ENCODE data around the gene HMG20A.
"Not testable (repeated sequence)": the region's sequence is repeated elsewhere in the genome, so short reads cannot be mapped to it uniquely, and the experiment has no call there.

Gene HMG20A

DNA sequence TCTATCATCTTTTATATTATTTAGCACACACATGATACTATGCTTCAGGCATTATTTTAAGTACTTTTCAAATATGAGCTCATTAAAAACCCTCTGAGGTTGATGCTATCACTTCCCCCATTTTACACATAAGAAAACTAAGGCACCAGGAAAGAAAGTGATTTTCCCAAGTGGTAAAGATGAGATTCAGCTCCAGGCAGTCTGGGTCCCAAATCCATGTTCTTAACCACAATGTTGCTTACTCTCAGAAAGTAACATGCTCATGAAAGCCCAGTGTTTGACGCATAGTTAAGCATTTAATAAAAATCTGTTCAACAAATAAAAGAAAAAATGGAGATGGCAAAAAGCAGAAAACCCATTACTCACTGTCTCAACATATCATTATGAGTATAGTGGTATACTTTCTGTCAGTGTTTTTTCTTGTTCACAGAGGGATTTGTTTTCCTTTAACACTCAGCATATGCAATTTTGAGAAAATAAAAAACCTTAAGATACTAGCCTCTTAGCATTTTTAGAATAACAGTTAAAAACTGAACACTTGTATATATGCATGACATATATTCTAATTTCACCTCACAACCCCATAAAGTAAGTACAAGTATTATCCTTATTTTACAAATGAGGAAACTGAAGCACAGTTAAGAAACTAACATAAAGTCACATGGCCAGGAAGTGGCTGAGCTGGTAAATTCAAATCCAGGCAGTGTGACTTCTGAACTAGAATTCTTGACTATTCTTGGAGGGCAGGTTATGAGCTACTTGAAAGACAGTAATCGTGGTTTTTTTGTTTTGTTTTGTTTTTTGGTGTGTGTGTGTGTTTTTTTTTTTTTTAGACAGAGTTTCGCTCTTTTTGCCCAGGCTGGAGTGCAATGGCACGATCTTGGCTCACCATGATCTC lies 11.2 kb upstream of the HMG20A start:
- no peak for DNase-seq

DNA sequence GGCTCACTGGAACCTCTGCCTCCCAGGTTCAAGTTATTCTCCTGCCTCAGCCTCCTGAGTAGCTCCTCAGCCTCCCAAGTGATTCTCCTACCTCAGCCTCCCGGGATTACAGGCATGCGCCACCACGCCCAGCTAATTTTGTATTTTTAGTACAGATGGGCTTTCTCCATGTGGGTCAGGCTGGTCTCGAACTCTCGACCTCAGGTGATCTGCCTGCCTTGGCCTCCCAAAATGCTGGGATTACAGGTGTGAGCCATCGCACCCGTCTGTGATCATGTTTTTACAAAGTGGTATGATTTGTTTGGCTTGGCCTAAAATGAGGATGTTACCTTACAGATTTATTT lies 10.6 kb upstream of the HMG20A start:
- DNase-seq = not testable (repeated sequence)

DNA sequence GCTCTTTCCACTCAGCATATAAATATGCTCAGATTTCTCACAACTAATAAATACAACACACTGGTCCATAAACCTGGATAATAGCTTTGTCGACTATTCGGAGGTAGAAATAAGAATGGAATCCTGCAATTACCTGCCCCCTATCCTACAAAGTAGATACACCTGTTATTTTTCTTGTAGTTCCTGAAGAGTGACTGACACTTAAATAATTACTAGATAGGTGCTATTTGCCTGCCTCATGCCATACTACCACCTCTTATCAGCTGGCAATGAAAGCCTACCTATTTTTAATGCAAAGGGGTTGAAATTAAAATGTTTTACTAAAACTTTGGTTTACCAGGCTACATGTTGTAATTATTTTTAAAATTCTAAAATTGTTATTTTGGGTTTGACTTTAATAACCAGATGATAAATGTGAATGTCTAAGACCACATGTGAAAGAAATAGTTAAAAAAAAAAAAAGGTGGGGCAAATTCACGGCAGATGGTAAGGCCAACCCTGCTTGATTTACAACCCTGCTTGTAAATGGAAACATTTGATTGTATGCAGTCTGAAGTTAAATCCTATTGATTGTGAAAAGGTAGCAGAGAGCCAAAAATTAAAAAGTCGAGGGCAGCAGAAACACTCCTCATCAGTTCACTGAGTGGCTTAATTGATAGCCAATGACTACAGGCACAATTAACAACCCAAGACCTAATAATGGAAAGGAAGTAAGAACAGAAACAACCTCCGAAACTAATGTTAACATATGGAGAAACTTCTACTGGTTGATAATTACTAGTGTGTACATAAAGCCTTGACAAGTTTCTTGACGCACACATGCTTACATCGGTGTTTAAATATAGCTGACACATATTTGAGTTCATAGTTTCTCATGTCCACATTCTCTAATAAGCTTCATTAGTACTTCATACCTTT lies 9.7 kb upstream of the HMG20A start:
- no peak for DNase-seq

DNA sequence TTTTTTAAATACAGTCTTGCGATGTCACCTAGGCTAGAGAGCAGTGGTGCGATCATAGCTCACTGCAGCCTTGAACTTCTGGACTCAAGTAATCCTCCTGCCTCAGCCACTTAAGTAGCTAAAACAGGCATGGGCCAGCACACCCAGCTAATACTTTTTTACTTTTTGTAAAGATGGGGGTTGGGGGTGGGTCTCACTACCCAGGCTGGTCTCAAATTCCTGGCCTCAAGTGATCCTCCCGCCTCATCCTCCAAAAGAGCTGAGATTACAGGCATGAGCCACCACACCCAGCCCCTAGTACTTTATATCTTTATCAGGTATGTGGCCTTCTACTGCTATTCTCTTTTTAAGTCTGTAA lies 9.1 kb upstream of the HMG20A start:
- no peak for DNase-seq

DNA sequence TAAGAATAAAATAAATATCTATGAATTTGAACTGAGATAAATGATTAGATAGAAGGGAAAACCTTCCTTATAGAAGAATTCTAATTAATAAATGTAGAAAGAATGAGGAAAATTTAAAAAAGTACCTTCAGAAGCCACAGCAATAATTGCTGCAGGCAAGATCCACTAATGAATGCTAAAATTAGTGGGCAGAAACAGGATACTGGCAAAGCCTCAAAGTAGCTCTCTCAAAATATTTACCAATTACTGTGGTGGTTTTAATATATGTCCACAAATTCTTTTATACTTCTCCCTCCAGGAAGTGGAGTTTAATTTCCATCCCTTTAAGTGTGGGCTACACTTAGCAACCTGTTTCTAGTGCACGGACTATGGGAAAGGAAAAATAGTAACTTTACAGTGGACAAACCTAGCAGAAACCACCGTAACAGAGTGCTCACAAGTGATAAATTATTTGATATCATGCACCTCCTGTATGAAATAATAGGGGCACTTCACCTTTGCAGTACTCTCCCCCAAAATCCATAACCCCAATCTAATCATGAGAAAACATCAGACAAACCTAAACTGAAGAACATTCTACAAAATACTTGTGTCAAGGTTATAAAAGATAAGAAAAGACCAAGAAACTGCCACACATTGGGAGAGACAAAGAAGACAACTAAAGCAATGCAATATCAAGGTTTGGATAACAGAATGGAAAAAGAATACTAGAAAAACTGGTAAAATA lies 7.6 kb upstream of the HMG20A start:
- DNase-seq = no peak

DNA sequence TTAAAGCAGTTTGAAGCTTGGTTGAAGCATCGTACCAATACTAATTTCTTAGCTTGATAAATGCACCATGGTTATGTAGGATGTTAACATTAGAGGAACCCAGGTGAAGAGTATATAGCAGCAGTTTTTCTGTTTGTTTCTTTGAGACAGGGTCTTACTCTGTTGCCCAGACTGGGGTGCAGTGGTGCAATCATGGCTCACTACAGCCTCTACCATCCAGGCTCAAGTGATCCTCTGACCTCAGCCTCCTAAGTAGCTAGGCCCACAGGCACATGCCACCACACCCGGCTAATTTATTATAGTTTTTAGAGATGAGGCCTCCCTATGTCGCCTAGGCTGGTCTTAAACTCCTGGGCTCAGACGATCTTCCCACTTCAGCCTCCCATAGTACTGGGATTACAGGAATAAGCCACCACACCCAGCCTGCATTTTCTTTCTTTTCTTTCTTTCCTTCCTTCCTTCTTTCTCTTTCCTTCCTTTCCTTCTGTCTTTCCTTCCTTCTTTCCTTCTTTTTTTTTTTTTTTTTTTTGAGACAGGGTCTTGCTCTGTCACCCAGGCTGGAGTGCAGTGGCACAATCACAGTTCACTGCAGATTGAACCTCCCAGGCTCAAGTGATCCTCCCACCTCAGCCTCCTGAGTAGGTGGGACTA lies 6.9 kb upstream of the HMG20A start:
- no peak for DNase-seq

DNA sequence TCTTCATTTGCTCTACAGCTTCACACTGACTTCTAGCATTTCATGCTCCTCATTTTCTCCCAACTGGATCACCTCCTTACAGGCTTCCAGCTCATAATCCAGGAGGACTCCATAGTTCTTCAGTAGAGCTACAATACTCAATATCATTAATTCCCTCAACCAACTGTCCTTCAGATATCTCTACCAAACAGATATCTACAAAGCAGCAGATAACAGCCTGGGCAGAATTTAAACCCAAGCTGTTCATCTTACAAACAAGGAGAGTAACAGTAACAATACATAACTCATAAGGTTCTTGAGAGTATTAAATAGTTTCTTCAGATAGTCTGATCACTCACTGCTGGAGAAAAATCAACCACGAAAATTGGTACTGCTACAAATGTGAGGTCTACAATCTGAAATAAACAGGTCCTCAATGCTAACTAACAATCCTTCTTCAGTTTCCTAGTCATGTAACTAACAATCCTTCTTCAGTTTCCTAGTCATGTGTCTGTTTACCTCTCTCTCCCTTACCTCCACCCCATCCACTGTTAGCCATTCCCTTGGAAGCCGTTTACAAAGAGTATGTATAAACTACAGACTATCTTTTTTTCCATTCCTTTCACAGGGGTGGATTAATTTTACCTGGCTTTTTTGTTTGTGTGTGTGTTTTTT lies 5.8 kb upstream of the HMG20A start:
- DNase-seq = no peak

DNA sequence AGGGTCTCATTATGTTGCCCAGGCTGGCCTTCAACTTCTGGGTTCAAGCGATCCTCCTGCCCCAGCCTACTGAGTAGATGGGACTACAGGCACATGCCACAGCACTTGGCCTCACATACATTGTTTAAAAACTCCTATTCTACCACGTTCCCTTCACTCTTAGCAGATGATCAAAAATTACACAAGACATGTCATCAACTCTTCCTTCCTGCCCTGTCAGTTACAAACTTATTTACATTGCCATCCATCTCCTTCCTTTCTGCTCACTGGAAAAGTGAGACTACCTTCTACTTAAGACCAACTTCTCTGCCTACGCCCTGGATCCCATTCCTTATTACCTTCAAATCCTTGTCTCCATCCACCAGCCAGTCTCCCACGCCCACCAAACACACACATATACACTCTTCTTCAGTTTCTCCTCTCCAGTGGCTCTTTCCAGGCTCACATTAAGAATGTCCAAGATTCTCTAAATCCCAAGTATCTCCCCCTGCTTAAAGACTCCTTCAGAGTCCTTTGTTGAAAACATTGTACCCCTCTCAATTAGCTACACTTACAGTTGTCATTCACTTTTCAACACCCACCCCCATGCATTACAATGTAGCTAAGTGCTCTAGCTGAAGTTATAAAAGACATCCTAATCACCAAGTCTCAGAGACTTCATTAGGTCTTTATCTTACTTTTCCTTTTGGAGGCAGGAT lies 5.1 kb upstream of the HMG20A start:
- DNase-seq = no peak

DNA sequence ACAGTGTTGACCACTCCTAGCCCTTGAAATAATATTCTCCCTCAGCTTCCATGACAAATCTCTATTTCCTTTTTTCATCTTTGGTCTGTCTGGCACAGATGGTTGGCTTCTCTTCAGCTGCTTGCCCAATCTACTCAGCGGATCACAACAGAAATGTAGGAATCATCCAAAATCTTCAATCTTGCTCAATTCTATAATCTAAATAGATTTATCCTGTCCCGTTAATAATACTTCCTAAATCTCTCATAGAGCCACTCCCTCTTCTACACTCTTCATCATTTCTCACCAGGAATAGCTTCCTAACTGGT lies 4.6 kb upstream of the HMG20A start:
- DNase-seq = no peak

DNA sequence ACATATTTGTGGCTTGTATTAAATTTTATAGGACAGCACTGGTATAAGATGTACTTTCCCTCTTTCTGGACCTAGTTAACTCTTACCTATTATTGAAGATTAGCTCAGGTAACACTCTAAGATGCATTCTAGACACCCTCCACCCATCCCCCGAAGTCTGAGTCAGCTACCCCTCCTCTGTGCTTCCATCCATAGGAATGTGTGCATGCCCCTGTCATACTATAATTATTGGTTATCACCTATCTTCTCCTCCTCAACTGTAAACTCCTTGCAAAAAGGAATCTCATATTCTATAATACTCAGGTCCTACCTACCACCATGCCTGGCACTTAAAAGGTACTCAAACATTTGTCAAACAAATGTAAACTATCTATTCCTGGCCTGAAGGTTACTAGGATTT lies 3.7 kb upstream of the HMG20A start:
- no peak for DNase-seq

DNA sequence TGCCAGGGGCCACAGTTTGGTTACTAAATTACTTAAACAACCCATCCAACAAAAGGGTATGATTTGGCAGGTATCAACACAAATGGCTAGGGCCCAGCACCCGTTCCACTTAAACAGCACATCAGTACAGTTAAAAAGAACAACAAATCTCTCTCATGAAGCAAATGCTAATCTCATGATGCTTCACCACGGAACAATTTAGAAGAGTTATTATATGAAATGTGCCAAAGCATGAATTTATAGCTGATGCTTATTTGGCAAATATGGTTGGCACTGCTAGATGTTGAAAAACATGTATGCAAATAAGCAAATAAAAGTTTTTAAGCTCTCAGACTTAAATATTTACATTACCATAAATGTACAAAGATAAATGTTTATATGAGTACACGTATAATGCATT lies 3.1 kb upstream of the HMG20A start:
- no peak for DNase-seq

DNA sequence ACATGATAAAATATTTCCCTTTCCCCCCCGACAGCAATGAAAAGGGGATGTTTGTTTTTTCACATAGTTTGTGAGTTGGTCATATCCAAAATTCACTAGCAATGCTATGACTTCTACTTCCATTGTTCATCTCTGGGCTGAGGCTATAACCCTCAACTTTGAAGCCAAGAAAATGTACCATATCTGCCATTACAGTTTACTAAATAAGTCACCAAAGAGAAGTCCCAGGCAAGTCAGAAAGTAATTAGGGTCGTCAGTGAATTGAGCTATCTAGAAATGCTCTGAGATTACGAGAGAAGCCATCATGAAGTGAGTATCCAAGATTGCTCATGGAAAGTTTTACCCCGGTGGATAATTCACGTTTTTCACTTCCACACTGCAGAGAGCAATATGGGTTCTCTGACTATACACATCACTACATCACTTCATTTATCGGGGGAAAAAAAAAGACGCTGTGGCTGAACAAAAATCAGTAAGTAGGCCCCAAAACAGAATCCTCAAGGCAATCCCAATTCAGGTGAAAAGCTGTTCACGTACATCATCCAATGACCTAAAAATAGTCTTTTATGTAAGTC lies 2.2 kb upstream of the HMG20A start:
- no peak for DNase-seq

DNA sequence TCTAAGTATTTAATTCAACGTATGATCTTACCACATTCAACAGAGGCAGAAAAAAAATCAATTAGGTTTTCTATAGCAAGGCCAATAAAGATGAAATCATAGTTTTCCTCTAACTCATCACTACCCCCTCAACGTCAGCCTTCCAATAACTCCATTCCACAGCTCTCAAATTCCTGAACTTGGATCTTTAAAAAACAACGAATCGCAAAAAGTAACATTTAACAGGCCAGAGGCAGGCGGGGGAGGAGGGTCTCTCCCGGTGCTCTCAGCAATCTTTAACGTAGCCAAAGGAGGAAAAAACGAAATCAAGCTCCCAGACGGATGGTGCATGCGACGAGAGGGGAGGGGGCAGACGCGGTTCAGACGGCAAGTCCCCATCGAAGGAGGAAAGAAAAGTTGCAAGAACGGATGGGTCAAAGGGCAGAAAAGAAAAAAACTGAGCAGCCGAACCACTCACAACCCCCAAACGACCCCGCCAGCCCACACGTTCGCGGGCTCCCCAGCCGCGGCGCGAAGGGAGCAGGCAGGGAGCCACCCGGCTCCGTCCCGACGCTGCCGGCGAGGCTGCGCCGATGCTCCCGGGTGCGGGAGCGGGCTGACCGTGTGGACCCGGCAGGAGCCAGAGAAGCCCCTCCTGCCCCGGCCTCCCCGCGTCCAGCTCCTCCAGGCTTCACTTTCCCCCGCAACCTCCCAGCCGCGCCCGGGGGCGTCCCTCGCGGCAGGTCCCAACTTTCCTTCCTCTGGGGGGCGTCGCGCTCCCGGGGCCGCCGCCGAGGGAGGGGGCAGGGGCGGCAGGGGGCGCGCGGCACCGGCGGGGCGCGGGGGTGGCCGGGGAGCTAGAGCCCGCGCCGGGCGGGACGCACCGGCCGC lies 1.5 kb upstream of the HMG20A start:
- no peak for DNase-seq

DNA sequence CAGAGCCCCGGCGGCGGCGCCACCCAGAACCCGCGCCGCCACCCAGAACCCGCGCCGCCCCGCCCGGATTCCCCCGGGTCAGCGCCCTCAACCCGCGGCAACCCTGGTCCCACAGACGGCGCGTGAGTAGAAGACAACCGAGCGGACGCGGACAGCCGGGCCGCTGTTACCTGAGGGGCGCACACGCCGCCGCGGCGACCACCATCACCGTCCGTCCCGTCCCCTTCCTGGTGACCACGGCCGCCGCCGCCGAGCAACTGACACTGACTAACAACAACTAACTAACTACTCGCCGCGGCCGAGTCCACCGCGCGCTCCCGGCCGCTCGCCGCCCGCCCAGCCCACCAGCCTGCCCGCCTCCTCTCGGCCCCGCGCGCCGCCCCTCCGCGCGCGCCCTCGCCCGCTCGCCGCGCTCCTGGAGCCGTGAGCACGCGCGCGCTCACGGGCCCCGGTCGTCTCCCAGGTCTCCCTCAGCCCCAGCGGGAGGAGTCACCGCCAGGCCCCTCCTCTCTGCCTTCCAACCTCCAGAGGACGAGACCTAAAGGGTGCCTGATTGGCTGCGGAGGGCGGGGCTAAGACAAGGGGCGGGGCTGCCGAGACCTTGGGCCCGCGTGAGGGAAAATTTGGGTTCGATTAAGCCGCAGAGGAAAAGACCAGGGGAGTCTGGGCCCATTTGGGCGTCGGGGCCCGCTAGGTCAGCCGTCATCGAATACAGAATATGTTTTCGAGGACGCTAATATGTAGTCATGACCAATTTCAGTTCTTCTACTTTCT lies 665 bp upstream of the HMG20A start, which contains the start of gene PEAK1:
Gene PEAK1 (minus strand): TSS at position 269 of the 774 bp plus-strand sequence. CDS start 238,178 bp downstream, outside the sequence.
- peak; percentile 91 for DNase-seq

DNA sequence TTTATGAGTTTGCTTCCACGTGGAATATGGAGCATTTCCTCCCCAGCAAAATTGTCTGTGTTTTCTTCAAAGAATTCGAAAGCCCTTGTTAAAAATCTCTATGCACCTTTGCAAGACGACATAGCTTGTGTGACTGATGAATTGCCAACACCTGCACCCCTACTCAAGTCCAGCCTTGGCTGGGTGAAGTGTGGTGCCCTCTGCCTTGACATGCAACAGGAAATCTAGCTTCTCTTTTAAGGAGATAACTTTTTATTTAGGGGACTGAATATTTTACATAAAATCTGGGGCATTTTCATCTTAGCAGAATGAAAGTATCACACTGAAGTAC lies 647 bp downstream of the HMG20A start:
- no peak for DNase-seq

DNA sequence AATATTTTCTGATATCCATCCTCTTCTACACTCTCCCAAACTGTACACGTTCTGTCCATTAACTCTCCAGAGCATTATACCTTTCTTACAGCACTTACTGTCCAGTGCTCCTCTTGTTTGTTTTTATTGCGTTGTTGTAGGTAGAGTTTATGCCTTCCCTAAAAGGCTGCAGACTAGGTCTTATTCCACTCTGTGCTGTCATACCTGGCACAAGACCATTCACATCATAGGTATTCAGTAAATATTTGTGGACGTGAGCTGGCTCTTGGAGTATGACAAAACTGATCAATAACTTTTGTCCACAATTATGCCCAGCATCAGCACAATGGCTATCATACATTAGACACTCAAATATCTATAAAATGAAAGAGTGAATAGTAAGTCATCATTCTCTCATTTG lies 4.4 kb downstream of the HMG20A start:
- no peak for DNase-seq

DNA sequence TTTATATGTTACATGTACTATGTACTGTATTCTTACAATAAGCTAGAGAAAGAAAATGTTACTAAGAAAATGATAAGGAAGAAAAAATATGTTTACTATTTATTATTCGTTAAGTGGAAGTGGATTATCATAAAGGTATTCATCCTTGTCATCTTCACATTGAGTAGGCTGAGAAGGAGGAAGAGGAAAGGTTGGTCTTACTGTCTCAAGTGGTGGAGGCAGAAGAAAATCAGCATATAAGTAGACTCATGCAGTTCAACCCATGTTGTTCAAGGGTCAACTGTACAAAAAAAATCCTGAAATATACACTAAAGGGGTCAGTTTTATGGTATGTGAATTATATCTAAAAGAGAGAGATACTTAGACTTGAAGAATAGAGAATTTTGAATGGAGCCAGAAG lies 5.7 kb downstream of the HMG20A start:
- no peak for DNase-seq

DNA sequence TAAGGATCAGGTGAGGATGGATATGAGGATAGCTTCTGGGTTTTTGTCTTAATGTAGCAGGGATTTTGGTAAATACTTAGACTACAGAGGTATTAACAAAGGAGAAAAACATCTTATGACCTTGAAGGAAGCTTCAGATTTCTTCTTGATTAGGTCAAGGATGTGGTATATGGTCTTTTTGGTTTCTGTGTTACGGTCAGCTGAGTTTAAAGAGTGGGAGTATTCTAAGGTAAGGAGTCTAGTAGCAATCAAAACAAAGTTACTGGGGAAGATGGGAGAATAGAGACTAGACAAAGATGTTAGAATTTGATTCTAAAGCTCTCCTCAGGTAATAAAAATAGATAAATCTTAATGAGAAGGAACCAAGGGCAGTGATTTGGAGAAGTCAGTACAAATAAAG lies 6.2 kb downstream of the HMG20A start:
- no peak for DNase-seq

DNA sequence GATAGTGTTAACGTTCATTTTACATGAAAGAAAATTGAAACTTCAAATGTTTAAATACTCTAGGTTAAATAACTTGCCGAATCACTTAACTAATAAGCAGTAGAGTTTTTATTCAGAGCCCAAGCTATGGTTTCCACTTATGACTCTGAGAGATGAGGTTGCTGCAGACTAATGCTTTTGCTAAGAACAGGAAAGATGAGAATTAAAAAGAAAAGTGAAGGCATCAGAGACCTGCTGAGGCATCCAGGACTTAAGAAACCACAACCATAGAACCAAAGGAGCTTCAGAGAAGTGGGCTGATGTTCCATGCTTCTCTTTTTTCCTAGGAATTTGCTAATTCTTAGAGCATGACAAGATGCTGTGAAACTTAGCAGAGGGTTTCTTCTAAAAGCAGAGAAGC lies 9.5 kb downstream of the HMG20A start:
- DNase-seq = no peak

DNA sequence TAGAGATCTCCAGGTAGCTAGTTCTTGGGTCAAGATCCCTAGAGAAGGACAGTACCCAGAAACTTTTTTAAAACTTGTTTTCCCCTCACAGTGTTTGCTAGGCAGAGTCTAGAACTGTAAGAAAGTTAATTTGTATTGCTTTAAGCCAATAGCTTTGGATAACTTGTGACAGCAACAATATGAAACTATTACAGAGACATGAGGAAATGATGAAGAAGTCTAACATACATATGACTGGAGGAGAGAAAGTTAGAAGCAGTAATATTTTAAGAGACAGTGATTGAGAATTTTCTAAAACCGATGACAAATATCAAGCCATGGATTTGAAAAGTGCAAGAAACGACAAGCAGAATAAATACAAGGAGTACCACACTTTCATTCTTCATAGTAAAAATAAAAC lies 10.0 kb downstream of the HMG20A start:
- no peak for DNase-seq
